Measurements from ENCODE around the gene TUBE1.
"Not testable (repeated sequence)": the region's sequence is repeated elsewhere in the genome, so short reads cannot be mapped to it uniquely, and the experiment has no call there.

The TUBE1 gene, protein sequence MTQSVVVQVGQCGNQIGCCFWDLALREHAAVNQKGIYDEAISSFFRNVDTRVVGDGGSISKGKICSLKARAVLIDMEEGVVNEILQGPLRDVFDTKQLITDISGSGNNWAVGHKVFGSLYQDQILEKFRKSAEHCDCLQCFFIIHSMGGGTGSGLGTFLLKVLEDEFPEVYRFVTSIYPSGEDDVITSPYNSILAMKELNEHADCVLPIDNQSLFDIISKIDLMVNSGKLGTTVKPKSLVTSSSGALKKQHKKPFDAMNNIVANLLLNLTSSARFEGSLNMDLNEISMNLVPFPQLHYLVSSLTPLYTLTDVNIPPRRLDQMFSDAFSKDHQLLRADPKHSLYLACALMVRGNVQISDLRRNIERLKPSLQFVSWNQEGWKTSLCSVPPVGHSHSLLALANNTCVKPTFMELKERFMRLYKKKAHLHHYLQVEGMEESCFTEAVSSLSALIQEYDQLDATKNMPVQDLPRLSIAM

GRCh38 chr6:112087136-112087911 is at the start of gene TUBE1, which contains the start of gene FAM229B:
TSS of gene TUBE1 (minus strand) at chr6:112087482. CDS start at chr6:112087434, 48 bp downstream.
TSS of gene FAM229B (plus strand) at chr6:112087591. CDS start at chr6:112099284, 11,693 bp downstream.
- peak; percentile 85 to 87 for DNase-seq (ENCODE audit: low read depth in 2 of 2)

- DNase-seq (ENCODE audit: low read depth in 2 of 2) = no peak
Measured at GRCh38 chr6:112130878-112131277, 43.6 kb upstream of the TUBE1 start.

- DNase-seq (ENCODE audit: low read depth in 2 of 2) = no peak
Measured at GRCh38 chr6:112128208-112128607, 40.9 kb upstream of the TUBE1 start.

GRCh38 chr6:112123982-112124381 is 36.7 kb upstream of the TUBE1 start:
- no peak for DNase-seq (ENCODE audit: low read depth in 2 of 2)

- DNase-seq (ENCODE audit: low read depth in 2 of 2) = no peak
Measured at GRCh38 chr6:112122756-112123155, 35.5 kb upstream of the TUBE1 start.

DNA sequence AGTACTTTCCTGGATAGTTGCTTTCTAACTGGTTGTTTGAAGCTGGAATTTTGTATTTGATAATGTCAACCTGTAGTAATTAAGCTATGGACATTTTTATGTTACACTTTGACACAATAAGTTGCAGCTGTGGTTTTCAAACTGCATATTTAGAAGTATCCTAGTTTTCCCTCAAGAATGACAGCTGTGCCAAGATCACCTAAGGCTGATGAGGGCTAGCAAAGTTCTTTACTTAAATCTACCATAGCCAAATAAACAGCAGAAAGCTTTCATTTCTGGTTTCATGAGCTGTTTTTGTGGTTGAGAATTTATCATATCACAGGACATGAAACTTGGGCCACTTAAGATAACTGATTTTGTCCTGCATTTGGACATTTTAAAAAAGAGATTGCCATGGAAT is 30.8 kb upstream of the TUBE1 start:
- DNase-seq (ENCODE audit: low read depth in 2 of 2) = no peak

GRCh38 chr6:112117554-112117953 is 30.3 kb upstream of the TUBE1 start:
- DNase-seq (ENCODE audit: low read depth in 2 of 2) = no peak

- no peak for DNase-seq (ENCODE audit: low read depth in 2 of 2)
Measured at GRCh38 chr6:112116221-112116620, 28.9 kb upstream of the TUBE1 start.

- DNase-seq (ENCODE audit: low read depth in 2 of 2) = no peak
Measured at GRCh38 chr6:112114577-112115223, 27.4 kb upstream of the TUBE1 start.

GRCh38 chr6:112113918-112114317 is 26.6 kb upstream of the TUBE1 start:
- no peak for DNase-seq (ENCODE audit: low read depth in 2 of 2)

- DNase-seq (ENCODE audit: low read depth in 2 of 2) = no peak
Measured at GRCh38 chr6:112113431-112113830, 26.1 kb upstream of the TUBE1 start.

DNA sequence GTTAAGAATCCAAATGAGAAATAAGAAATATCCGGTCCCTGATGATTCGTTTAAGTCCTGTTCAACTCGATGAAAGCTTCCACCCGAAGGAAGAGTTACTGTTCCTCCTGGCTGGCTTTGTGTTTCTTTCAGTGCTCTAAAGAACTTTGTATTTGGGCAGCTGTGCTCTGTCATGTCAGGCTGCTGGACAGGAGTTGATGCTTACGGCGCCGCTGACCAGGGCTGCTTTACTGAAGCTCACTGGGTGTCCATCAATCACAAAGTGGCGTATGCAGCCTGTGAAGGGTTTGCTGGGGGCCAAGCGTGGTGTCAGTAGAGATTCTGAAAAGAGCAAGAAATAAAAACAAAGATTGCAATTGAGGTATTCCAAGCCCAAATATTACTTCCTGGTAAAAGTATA is 22.0 kb upstream of the TUBE1 start:
- DNase-seq (ENCODE audit: low read depth in 2 of 2) = no peak

- no peak for DNase-seq (ENCODE audit: low read depth in 2 of 2)
Measured at GRCh38 chr6:112106562-112106961, 19.3 kb upstream of the TUBE1 start.

GRCh38 chr6:112106026-112106425 is 18.7 kb upstream of the TUBE1 start:
- not testable (repeated sequence) for DNase-seq (ENCODE audit: low read depth in 2 of 2)

DNA sequence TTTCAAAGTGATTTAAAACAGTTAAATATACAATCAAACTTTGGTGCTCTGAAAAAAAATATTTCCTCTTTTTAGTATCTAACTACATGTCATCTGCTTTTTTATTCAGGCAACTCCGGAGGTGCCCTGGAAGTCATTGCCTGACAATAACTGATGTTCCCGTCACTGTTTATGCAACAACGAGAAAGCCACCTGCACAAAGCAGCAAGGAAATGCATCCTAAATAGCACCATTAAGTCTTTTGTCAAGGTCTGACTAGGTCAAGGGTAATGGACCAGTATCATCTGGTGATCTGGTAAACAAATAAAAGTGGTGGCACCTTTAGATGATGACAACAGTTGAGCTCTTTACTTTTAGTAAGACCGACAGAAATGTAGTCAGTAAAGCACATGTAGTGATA is 13.3 kb upstream of the TUBE1 start:
- no peak for DNase-seq (ENCODE audit: low read depth in 2 of 2)

DNA sequence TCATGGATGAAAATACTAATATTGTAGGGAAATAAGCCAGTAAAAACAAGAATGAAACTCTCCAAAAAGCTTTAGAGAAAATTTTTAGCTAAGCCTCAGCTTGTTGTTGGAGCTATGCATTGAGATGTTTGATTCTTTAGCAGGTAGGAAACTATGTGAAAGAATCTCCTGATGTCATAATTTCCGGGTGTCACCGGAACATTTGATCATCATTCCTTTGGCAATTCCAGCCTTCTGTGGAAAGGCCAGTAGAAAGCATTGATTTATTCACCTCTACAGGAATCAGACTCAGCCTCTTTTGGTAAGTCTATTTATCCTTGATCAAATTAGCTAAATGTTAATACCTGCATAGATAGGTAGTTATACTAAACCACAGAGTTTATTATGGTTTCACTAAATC is 9.6 kb upstream of the TUBE1 start:
- no peak for DNase-seq (ENCODE audit: low read depth in 2 of 2)

DNA sequence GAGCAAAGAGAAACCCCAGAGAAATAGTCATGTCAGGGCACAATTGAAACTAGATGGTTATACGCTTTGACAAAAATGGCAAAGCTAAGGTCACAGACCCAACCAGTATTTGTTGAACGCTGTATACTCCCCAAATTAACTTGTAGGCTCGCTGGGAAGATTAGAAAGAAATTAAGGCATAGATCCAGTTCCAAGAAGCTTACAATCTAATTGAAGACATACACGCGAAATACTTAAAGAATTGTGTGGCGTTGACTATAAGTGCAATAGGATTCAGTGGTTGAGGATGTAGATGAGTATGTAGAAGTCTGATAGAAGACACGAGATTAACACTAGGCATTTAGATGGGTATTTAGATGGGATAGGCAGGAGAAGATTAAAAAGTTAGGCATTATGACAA is 634 bp upstream of the TUBE1 start:
- no peak for DNase-seq (ENCODE audit: low read depth in 2 of 2)

GRCh38 chr6:112086744-112087135 is 542 bp downstream of the TUBE1 start:
- no peak for DNase-seq (ENCODE audit: low read depth in 2 of 2)

DNA sequence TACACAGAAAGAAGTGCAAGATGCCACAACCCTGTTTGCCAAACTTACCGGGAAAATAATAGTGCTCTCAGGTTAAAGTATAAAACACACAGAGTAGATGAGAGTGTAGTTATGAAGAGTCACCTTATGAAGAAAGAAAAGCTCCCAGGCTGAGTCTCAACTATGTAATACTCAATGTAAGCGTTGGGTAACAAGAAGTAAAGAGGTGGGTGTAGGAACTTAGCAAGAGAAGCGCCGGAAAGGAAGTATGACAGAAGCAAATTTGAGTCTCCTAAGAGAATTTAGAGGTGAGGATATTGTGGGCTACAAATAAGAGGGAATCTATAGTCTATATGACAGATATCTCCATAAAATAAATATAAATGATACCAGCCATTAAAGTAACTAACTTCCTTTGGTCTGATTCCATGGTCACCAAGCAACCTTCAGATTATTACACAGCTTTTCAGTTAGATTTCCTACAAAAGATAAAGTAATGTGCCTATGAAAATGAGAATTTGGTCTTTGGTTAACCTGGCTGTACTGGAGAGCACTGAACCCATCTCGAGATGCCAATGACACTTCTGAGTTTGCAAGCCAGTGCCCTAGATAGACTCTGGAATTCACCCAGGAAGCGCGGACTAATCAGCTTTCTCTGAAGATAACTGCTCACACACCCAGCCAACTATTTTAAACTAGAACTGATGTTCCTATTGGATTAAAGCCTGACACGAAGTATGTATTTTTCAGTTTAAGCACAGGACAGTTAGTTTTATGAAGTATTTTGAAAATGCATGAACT is 1.8 kb downstream of the TUBE1 start:
- no peak for DNase-seq (ENCODE audit: low read depth in 2 of 2)

- no peak for DNase-seq (ENCODE audit: low read depth in 2 of 2)
Measured at GRCh38 chr6:112081569-112081968, 5.7 kb downstream of the TUBE1 start.

GRCh38 chr6:112066606-112067005 is 20.7 kb downstream of the TUBE1 start:
- DNase-seq (ENCODE audit: low read depth in 2 of 2) = no peak
